Measurements from ENCODE around the gene JPH4.

Gene JPH4

GRCh38 chr14:23577710-23578392, 739 bp downstream of the JPH4 start:
- no peak for DNase-seq

- no peak for DNase-seq
Measured at GRCh38 chr14:23577004-23577681, 1.4 kb downstream of the JPH4 start.

DNA sequence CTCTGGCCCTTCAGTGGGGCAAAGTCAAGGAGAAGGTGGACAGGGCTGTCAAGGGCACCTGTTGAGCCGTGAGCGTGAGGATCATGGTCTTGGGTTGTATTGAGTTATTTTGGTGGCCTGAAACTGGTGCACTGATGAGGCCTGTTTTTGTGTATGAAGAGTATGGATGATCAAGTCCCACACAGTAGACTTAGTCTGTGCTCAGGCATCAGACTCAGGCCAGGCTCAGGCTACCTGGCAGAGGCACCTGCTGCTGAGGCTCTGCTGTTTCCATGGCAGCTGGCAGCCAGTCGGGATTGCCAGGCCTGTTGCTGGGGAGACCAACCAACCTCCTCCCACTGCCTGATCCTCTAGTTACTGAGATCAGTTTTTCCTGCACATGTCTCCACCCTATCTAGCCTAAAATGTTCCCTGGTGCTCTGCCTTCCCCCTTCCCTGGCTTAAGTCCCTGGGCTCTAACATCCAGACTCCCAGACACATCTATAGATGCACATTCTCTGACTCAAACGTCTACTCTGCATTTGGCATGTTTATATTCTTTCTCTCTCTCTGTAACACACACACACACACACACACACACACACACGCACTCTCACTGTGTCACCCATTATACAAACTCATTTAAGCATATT, 5.1 kb downstream of the JPH4 start:
- DNase-seq, result no peak

GRCh38 chr14:23572836-23573235, 5.8 kb downstream of the JPH4 start:
- no peak for DNase-seq

DNA sequence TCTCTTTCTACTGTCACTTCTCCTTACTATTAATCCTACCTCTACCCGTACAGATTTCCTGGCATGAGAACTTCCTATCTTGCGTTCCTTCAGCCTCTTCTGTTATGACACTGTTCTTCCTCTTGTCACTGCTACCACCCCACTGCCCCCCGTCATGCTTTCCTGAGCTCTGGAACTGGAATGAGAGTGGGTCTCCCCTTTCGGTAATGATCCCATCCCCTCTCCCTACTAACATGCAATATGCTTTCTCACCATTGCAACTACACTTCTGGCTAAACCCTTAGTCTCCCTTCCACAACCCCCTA, 6.1 kb downstream of the JPH4 start:
- no peak for DNase-seq

DNA sequence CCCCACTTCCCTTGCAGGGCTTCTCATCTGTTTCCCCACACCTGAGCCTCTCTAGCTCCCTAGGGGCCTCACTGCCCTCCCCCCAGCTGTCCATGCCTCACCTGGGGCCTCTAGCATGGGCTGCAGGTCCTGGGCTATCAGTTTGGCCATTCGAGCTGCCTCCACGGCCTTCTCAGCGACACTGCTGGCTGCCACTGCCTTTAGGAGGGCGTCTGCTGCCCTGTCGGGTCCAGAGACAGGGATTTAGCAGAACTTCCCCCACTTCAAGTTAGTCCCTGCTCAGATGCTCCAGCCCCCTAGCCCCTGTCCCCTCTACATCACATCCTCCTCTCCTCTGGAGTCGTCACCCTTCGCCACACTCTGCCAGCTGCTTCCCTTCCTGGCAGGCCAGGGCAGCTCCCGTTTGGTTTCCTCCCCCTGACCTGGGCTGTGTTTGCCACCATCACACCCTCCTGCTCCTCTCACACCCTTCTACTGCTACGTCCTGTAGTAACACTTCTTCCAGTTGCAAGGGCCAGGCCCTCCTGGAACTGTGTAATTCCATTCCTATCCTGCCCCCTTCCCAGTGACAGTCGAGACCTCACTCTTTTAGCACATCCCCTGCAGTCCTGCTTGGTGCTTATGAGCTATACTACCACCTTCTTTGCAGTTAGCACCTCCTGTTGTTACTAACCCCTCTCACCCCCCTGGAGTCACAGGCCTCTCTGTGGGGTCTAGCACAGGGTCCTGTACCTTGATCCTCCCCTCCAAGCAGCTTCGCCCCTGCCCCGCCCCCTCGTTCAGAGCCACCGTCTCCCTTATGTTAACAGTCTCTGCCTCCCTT, 6.7 kb downstream of the JPH4 start:
- DNase-seq, result no peak

DNA sequence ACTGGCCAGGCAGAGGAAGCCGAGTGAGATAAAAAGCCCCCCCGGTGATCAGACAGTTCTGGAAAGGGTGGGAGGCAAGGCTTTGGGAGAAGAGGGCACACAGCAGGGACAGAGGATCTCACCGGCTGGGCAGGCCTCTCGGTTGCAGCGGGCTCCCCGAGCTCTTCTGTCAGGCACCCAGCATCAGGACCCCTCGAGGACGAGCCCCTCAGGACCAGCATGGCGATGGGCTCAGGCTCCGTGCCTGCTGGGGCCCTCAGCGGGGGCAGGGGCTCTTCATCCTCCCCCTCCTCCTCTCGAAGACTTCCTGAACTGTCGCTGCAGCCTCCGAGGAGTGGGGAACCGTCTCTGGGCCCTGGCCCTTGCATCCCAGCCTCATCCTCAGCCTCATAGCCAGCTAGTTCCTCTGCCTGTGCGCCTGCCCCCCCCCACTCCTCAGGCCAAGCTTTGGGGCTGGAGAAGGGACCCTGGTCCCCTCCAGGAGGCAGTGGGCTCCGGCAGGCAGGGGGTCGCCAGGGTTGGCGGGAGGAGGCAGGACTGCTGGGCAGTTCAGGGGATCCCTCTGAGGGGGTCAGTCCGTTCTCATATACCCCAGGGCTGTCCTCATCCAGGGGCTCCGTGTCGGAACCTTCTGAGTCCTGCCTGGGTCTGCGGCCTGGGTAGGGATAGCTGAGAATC, 7.6 kb downstream of the JPH4 start:
- no peak for DNase-seq

- no peak for DNase-seq
Measured at GRCh38 chr14:23569443-23570151, 9.0 kb downstream of the JPH4 start.

DNA sequence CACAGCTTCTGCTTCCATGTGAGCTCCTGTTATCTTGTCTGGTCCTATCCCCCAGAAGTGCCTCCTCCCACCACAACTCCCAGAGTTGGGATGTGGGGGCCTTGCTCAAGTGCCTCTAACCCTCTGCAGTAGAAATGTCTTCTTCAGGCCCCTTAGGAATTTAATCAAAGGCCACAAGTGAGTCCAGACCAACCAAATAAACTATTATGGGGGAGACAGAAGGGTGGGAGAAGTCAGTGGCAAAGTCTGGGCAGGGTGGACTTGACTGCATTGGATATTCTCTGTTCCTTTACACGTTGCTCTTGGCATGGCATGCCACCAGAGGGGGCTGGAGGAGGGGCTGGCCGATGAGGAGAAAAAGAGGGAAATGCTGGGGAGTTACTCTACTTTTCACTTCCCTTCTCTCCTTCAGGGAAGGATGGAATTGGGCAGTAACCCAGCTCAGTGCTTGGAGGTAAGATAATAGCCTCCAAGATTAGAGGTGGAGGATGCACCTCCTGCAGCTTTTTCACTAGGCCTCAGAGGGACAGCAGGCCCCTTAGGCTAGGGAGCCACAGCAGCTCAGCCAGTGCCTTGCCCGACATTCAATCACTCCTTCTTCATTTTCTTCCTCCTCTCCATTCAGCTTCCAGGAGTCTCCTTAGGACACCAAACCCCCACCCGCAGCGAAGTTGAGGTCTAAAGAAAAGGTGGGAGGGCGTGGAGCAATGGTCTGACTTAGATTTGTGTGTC, 9.8 kb downstream of the JPH4 start:
- no peak for DNase-seq

- DNase-seq, result no peak
Measured at GRCh38 chr14:23568021-23568599, 10.5 kb downstream of the JPH4 start.

- DNase-seq, result peak; percentile 91
Measured at GRCh38 chr14:23567186-23568020, 11.2 kb downstream of the JPH4 start, which contains the start of gene AP1G2. Gene AP1G2, minus strand, starts transcription at chr14:23567791. Its CDS starts 477 bp downstream, at chr14:23567314.

- DNase-seq, result no peak
Measured at GRCh38 chr14:23566778-23567185, 11.8 kb downstream of the JPH4 start.

DNA sequence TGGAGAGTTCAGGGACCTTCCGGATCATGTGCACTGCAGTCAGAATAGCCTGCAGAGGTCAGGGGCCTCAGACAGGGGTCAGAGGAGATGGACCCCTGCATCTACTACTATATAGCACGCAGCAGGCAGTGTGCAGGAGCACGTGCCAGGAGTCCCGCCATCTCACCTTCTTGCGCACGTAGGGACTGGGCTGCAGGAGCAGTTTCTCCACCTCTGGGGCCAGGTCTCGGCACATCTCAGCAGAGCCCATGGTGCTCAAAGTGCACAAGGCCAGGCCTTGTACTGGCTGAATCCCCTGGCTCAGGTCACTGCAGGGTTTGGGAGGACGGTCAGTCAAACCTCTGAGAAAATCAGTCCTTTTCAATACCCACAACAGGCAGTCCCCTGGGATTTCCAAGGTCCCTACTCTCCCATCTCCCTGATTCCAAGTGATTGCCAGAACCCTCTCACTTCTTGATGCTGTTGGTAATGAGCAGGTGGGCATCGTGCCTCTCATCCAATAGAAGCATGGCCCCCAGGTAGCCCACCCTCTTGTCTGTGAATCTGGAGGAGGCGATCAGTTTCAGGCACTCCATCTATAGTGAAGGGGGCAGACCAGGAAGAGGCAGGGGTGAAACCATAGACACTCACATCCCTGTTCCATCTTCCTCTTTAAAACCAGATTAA, 12.3 kb downstream of the JPH4 start:
- no peak for DNase-seq

DNA sequence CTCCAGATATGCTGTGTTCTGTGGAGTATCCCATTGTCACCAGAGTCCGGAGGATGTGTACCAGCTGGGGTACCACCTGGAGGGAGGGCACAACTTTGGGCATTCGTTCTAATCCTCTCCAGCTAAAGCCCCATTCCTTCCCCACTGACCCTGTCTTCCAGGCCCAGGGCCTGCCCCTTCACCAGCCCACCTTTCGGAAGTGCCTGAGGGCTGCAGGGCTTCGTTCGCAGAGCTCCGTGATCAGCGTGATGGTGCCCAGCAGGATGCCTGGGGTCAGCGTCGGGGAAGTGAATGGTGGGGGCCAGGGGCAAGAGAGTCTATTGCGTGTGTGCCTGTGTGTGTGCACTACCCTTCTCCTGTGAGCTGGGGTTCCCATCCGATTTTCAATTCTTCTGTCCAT, 13.0 kb downstream of the JPH4 start:
- DNase-seq, result no peak

- DNase-seq, result no peak
Measured at GRCh38 chr14:23564876-23565275, 13.7 kb downstream of the JPH4 start.

DNA sequence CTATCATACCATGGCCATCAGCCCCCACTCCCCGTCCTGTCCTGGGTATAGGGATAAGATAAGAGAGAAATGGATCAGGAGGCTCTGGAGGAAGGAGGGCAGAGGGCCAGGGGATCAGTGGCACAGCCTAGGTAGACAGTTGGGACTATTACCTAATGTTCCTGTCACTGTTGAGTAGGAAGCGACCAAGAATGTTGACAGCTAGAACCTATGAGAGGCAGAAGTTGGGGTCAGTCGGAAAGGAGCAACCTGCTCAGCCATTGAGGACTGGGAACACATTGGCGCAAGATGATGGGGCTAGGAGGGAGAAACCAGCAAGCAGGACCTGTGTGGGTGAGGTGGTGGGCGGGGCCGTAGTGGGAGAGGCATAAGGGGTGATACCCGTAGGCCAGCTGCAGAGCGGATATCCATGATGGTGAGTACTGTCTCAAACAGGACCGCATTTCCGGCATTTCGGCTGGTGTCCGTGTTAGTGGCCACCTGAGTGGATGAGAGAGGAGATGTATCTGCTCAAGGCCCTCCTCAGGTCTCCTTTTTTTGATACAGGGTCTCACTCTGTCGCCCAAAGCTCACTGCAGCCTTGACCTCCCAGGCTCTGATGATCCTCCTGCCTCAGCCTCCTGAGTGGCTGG, 14.3 kb downstream of the JPH4 start:
- DNase-seq, result no peak

DNA sequence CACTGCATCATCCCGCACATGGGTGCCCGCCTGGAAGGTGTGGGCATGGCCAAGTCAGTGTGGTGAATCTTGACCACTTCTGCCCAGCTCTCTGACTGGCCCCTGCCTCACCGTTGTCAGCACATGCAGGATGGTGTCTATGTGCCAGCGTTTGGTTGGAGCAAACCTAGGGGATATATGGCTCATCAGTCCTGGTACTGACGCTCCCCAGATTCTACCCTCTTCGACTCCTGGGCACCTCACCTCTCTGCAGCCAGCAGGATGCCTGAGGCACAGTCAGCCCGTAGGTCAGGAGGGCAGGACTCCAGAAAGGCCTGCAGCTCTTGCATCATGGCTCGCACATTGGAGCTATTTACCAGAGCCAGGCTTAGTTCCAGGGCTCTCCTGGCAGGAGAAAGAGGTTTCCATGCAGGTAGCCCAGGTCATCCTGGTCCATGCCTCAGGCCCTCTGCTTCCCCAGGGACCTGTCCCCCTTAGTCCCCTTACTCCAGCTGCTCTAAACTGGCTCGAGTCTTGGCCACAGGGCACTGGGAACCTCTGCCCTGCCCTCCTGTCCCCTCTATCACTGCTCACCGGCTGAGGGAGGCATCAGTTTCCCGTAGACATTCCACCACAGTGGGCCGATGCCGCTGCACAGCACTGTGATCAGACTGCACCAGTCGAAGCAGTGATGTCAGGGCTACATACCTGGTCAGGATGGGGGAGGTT, 15.0 kb downstream of the JPH4 start:
- DNase-seq, result no peak

DNA sequence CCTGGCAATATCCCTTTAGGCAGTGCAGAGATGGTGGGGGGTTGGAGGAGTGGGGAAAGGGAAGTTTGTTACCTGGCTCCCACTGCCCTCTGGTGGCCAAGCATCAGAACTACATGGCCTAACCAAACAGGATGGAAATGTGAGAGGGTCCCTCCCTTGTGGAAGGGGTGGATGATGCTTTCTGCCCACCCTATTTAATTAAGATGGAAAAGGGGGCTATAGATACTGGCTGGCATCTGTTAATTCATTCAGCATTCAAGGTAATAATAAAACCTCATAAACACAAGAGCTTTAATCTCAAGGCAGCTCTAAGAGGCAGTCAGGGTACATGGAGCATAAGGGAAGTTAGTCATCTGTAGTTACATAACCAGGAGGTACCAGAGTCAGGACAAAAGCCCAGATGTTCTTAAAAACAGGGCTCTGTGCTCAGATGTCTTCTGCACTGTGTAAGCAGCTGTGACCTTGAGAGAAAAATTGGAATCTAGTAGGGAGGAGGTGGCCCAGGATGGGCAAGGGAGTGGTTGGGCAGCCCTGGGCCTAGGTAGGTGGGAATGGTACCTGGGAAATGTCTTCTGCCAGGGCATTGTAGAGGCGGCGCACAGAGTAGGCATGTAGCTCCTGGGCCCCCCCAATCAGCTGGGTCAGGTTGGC, 15.6 kb downstream of the JPH4 start:
- DNase-seq, result peak; percentile 64

All from stimulated activated CD4-positive, alpha-beta T cell treated with anti-CD3 and anti-CD28 coated beads, Interleukin-4, amount 100 ng/mL, for 24 hours (primary cell).